ENCODE data around the gene TBX2.

Gene TBX2

DNA sequence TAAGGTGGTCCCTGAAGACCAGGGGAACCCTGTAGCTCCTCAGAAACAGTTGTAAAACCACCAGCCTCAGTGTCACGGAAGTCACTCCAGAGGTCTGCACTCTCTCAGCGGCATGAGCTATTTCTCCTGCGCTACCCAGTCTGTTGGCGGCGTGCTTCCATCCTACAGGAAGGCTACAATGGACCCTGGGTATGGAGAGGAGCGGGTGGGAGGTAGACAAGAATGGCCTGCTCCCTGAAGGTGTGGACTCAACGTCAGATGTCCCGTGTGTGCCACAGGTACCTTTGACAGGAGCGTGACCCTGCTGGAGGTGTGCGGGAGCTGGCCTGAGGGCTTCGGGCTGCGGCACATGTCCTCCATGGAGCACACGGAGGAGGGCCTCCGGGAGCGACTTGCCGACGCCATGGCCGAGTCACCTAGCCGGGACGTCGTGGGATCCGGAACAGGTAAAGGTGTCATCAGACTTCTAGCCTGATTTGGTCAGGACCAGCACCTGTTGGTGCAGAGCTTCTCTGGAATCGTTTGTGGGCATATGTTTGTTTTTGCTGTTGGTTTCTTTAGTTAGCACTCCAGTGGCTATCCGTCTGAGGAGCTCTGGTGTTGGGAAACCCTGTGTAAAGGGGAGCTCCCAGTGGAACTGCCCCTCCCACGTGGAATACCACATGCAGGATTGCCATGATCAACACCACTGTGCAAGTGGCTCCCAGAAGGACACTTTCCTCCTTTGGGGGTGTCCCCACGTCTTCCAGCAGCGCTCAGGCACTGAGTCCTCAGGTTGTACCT, 31.4 kb upstream of the TBX2 start:
- Histone ChIP-seq H4K8ac (ENCODE audit: low read depth, low read length) (no peak overlapping the region), H2AK5ac (ENCODE audit: low read length) (no peak overlapping the region), H4K12ac (ENCODE audit: low read depth, low read length) (no peak overlapping the region), H3K9me3 (ENCODE audit: insufficient read depth, low read depth, low read length) (no peaks in the 10 kb centered on the region), H3K18ac (ENCODE audit: low read length) (no peak overlapping the region), H3K4ac (ENCODE audit: low read depth, low read length) (no peak overlapping the region), H3K27ac (ENCODE audit: low read depth, low read length) (no peak overlapping the region), H2AFZ (ENCODE audit: insufficient read depth, low read length, poor library complexity) (no peak overlapping the region), H2BK5ac (ENCODE audit: low read depth, low read length, poor library complexity) (no peak overlapping the region), H3K36me3 (ENCODE audit: control insufficient read depth in 1 of 2, insufficient read depth in 2 of 2, low read length in 2 of 2) (no peaks in the 10 kb centered on the region), H3K79me2 (ENCODE audit: control insufficient read depth, insufficient read depth, low read length, poor library complexity) (no peaks in the 10 kb centered on the region), H3K79me1 (ENCODE audit: low read length) (no peaks in the 10 kb centered on the region), H4K91ac (ENCODE audit: low read depth, low read length) (no peak overlapping the region), H3K9ac (ENCODE audit: low read length) (no peak overlapping the region), H3K14ac (ENCODE audit: low read length) (no peak overlapping the region), H3K4me1 (ENCODE audit: control insufficient read depth in 1 of 2, insufficient read depth in 2 of 2, low read length in 2 of 2) (peaks cover 0 to 6% of the 10 kb centered on the region in 2 experiments), H3K4me2 (ENCODE audit: low read length) (no peak overlapping the region), H3K4me3 (ENCODE audit: low read depth, low read length) (no peak overlapping the region), H3K23ac (ENCODE audit: low read length) (no peak overlapping the region), H3K27me3 (ENCODE audit: insufficient read depth, low read length) (no peaks in the 10 kb centered on the region), H2BK12ac (ENCODE audit: low read length) (no peak overlapping the region), H2BK120ac (ENCODE audit: insufficient read depth, low read length, poor library complexity) (no peak overlapping the region)
- no CpG with 5 or more reads among the region's 27 CpGs for WGBS (ENCODE audit: extremely low coverage, insufficient coverage, insufficient read length)
- DNase-seq: no peak

DNA sequence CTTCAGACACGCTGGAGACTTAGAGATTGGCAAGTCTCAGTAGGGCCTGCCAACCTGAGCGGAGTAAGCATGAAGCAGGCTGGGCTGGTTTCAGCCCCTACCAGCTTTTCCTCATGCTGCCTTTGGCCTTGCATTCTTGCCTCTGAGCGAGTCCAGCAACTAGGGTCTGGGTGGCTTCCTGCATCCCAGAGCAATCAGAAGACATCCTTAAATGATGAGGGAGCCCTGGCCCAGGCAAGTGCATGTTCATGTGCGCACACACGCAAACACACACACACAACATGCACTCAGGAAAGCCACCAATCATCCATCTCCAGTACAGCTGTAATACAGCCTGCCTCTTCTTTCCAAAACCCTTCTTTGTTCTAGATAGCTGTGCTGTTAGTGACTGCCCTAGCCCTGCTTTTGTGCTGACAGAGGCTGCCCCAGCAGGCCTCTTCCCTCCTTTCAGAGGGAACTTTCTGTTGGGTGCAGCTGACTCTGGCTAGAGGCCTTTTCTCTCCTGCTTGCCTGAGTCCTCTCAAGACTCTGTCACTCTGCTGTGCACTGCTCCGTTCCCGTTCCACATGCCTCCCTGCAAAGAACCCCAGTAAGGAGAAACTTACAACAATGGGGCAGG, 30.7 kb upstream of the TBX2 start:
- H2AK5ac ChIP-seq (ENCODE audit: low read length): no peak overlapping the region
- no peak overlapping the region for H3K14ac ChIP-seq (ENCODE audit: low read length)
- H4K8ac ChIP-seq (ENCODE audit: low read depth, low read length): no peak overlapping the region
- H3K4me3 ChIP-seq (ENCODE audit: low read depth, low read length): no peak overlapping the region
- H4K91ac ChIP-seq (ENCODE audit: low read depth, low read length): no peak overlapping the region
- no peak overlapping the region for H3K23ac ChIP-seq (ENCODE audit: low read length)
- H3K79me1 ChIP-seq (ENCODE audit: low read length): no peaks in the 10 kb centered on the region
- no peak overlapping the region for H2BK120ac ChIP-seq (ENCODE audit: insufficient read depth, low read length, poor library complexity)
- H3K79me2 ChIP-seq (ENCODE audit: control insufficient read depth, insufficient read depth, low read length, poor library complexity): no peaks in the 10 kb centered on the region
- H2BK12ac ChIP-seq (ENCODE audit: low read length): no peak overlapping the region
- H2AFZ ChIP-seq (ENCODE audit: insufficient read depth, low read length, poor library complexity): no peak overlapping the region
- H3K4me2 ChIP-seq (ENCODE audit: low read length): no peak overlapping the region
- DNase-seq: no peak
- H3K36me3 ChIP-seq (ENCODE audit: control insufficient read depth in 1 of 2, insufficient read depth in 2 of 2, low read length in 2 of 2): no peaks in the 10 kb centered on the region
- H3K18ac ChIP-seq (ENCODE audit: low read length): no peak overlapping the region
- H4K12ac ChIP-seq (ENCODE audit: low read depth, low read length): no peak overlapping the region
- no peaks in the 10 kb centered on the region for H3K27me3 ChIP-seq (ENCODE audit: insufficient read depth, low read length)
- no peak overlapping the region for H3K4ac ChIP-seq (ENCODE audit: low read depth, low read length)
- no peak overlapping the region for H2BK5ac ChIP-seq (ENCODE audit: low read depth, low read length, poor library complexity)
- H3K4me1 ChIP-seq (ENCODE audit: control insufficient read depth in 1 of 2, insufficient read depth in 2 of 2, low read length in 2 of 2): peaks cover 0 to 3% of the 10 kb centered on the region in 2 experiments
- H3K9ac ChIP-seq (ENCODE audit: low read length): no peak overlapping the region
- WGBS (ENCODE audit: extremely low coverage, insufficient coverage, insufficient read length): no CpG with 5 or more reads among the region's 7 CpGs
- no peak overlapping the region for H3K27ac ChIP-seq (ENCODE audit: low read depth, low read length)
- H3K9me3 ChIP-seq (ENCODE audit: insufficient read depth, low read depth, low read length): no peaks in the 10 kb centered on the region

DNA sequence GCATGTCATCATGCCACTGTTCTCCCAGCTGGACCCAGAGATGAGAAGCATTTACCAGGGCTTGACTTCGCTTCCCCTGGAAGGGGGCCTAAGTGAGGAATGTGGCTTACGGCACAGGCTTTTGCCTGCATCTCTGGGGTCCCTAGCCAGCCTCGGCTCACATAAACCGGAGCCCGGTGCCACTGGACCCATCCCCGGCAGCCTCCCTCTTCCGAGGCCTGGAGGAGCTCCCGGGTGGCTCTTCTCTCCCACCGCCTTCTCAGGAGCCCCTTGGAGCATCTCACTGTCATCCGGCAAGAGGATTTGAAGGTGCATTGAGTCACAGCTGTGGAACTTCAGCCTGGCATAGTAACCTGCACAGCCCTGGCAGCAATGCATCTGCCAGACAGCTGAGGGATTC, 29.9 kb upstream of the TBX2 start:
- Histone ChIP-seq H4K8ac (ENCODE audit: low read depth, low read length) (no peak overlapping the region), H3K4ac (ENCODE audit: low read depth, low read length) (no peak overlapping the region), H3K79me1 (ENCODE audit: low read length) (no peaks in the 10 kb centered on the region), H3K79me2 (ENCODE audit: control insufficient read depth, insufficient read depth, low read length, poor library complexity) (no peaks in the 10 kb centered on the region), H2BK120ac (ENCODE audit: insufficient read depth, low read length, poor library complexity) (no peak overlapping the region), H4K12ac (ENCODE audit: low read depth, low read length) (no peak overlapping the region), H3K4me2 (ENCODE audit: low read length) (no peak overlapping the region), H4K91ac (ENCODE audit: low read depth, low read length) (no peak overlapping the region), H3K27me3 (ENCODE audit: insufficient read depth, low read length) (no peaks in the 10 kb centered on the region), H3K9me3 (ENCODE audit: insufficient read depth, low read depth, low read length) (no peaks in the 10 kb centered on the region), H3K4me3 (ENCODE audit: low read depth, low read length) (no peak overlapping the region), H3K18ac (ENCODE audit: low read length) (no peak overlapping the region), H3K36me3 (ENCODE audit: control insufficient read depth in 1 of 2, insufficient read depth in 2 of 2, low read length in 2 of 2) (no peaks in the 10 kb centered on the region), H3K9ac (ENCODE audit: low read length) (no peak overlapping the region), H2AFZ (ENCODE audit: insufficient read depth, low read length, poor library complexity) (no peak overlapping the region), H2BK12ac (ENCODE audit: low read length) (no peak overlapping the region), H3K27ac (ENCODE audit: low read depth, low read length) (no peak overlapping the region), H3K14ac (ENCODE audit: low read length) (no peak overlapping the region), H2BK5ac (ENCODE audit: low read depth, low read length, poor library complexity) (no peak overlapping the region), H2AK5ac (ENCODE audit: low read length) (no peak overlapping the region), H3K23ac (ENCODE audit: low read length) (no peak overlapping the region), H3K4me1 (ENCODE audit: control insufficient read depth in 1 of 2, insufficient read depth in 2 of 2, low read length in 2 of 2) (peaks cover 0 to 3% of the 10 kb centered on the region in 2 experiments)
- DNase-seq: no peak
- WGBS (ENCODE audit: extremely low coverage, insufficient coverage, insufficient read length): no CpG with 5 or more reads among the region's 10 CpGs

DNA sequence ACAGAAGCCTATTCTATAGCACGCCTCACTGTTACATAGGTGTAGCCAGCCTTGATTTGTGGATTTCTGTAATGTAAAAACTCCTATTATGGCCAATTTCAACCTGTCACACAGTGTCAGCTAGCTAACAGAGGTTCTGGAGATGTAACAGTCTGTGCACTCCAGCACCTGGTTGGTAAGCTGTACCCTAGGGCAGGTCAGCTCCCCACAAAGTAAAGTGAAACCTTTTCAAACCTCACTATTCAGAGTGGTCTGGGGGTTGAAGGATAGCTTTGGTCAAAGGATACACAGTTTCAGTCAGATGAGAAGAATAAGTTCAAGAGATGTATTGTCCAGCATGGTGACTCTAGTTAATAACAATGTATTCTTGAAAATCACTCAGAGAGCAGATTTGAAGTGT, 28.5 kb upstream of the TBX2 start:
- Histone ChIP-seq H4K8ac (ENCODE audit: low read depth, low read length) (no peak overlapping the region), H4K91ac (ENCODE audit: low read depth, low read length) (no peak overlapping the region), H3K79me1 (ENCODE audit: low read length) (no peaks in the 10 kb centered on the region), H2BK12ac (ENCODE audit: low read length) (no peak overlapping the region), H2AK5ac (ENCODE audit: low read length) (no peak overlapping the region), H2BK120ac (ENCODE audit: insufficient read depth, low read length, poor library complexity) (no peak overlapping the region), H4K12ac (ENCODE audit: low read depth, low read length) (no peak overlapping the region), H3K18ac (ENCODE audit: low read length) (no peak overlapping the region), H3K9me3 (ENCODE audit: insufficient read depth, low read depth, low read length) (no peaks in the 10 kb centered on the region), H3K36me3 (ENCODE audit: control insufficient read depth in 1 of 2, insufficient read depth in 2 of 2, low read length in 2 of 2) (no peaks in the 10 kb centered on the region), H3K4me1 (ENCODE audit: control insufficient read depth in 1 of 2, insufficient read depth in 2 of 2, low read length in 2 of 2) (peaks cover 0 to 3% of the 10 kb centered on the region in 2 experiments), H3K27me3 (ENCODE audit: insufficient read depth, low read length) (no peaks in the 10 kb centered on the region), H3K4me2 (ENCODE audit: low read length) (no peak overlapping the region), H3K4ac (ENCODE audit: low read depth, low read length) (no peak overlapping the region), H3K79me2 (ENCODE audit: control insufficient read depth, insufficient read depth, low read length, poor library complexity) (no peaks in the 10 kb centered on the region), H3K9ac (ENCODE audit: low read length) (no peak overlapping the region), H2AFZ (ENCODE audit: insufficient read depth, low read length, poor library complexity) (no peak overlapping the region), H3K23ac (ENCODE audit: low read length) (no peak overlapping the region), H2BK5ac (ENCODE audit: low read depth, low read length, poor library complexity) (no peak overlapping the region), H3K27ac (ENCODE audit: low read depth, low read length) (no peak overlapping the region), H3K4me3 (ENCODE audit: low read depth, low read length) (no peak overlapping the region), H3K14ac (ENCODE audit: low read length) (no peak overlapping the region)
- no CpG with 5 or more reads among the region's 1 CpG for WGBS (ENCODE audit: extremely low coverage, insufficient coverage, insufficient read length)
- no peak for DNase-seq

Data from trophoblast cell (in vitro differentiated cells and primary cell).